Endothelial cell (in vitro differentiated cells): ENCODE results near the gene AKAP7. TPM values are rescaled to one million over a fixed set of nuclear protein-coding genes. Genes with fewer than 3 reads are reported as not detected.

Source experiments
- DNase-seq: peaks from one replicate; pipeline ENCODE4 v3.0.0; 2021; ENCODE audit warnings: low spot score
- H3K27ac Mint-ChIP-seq: one replicate; pipeline ENCODE4 v1.8.0; 2021; ENCODE audit warnings: mixed read lengths, inconsistent platforms; ENCODE audit not compliant: unreplicated experiment
- H3K27me3 Mint-ChIP-seq: one replicate; pipeline ENCODE4 v1.8.0; 2021; ENCODE audit warnings: mild to moderate bottlenecking, moderate library complexity, mixed read lengths, inconsistent platforms; ENCODE audit not compliant: unreplicated experiment
- H3K36me3 Mint-ChIP-seq: one replicate; pipeline ENCODE4 v1.8.0; 2021; ENCODE audit warnings: mild to moderate bottlenecking, low read depth, mixed read lengths, inconsistent platforms; ENCODE audit not compliant: unreplicated experiment
- H3K4me1 Mint-ChIP-seq: one replicate; pipeline ENCODE4 v1.8.0; 2021; ENCODE audit warnings: mild to moderate bottlenecking, mixed read lengths, inconsistent platforms; ENCODE audit not compliant: unreplicated experiment
- H3K4me3 Mint-ChIP-seq: one replicate; pipeline ENCODE4 v1.8.0; 2021; ENCODE audit warnings: mild to moderate bottlenecking, mixed read lengths, inconsistent platforms; ENCODE audit not compliant: unreplicated experiment
- H3K9me3 Mint-ChIP-seq: one replicate; pipeline ENCODE4 v1.8.0; 2021; ENCODE audit warnings: mixed read lengths, inconsistent platforms; ENCODE audit not compliant: unreplicated experiment
- total RNA-seq: library from RNA; stranded (reverse); fragmentation: NEBNext Ultra II Directional; extraction: Animal tissue kit (Norgen Biotek cat#: 25700); gene quantifications from one replicate; pipeline ENCODE4 v1.2.1, GENCODE V29; 2021; ENCODE audit not compliant: unreplicated experiment
- TF ChIP-seq, protein P1 (sequence below): fragments of 200-600 bp; sonication (generic); IDR thresholded peaks from one replicate; pipeline ENCODE4 v1.5.0; 2021; ENCODE audit warnings: antibody characterized with exemption; ENCODE audit not compliant: unreplicated experiment

AKAP7 gene
- total RNA-seq, 1 donor from 2014 or later, result 5.2 TPM

DNA sequence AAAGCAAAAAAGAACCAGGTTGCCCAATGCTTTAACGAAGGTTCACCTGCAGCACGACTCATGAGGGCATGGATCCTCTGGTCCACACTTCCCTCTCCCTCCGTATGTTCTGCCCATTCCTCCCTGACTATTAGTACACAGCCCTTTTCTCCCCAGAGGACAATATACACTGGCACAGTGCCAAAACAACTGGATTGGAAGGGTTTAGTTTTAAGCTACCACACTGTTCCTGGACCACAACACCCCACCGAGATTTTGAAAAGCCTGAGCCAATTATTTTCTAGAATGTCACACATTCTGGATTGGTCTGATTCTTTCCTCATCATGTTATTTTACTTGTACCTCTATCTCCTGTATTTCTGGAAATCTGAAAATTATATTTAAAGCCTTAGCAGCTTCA is 2.9 kb upstream of the AKAP7 start:
- no peak for DNase-seq
- Mint-ChIP-seq H3K36me3 (peaks cover 4% of the 10 kb centered on the region), H3K4me1 (peaks cover 14% of the 10 kb centered on the region), H3K4me3 (no peak overlapping the region), H3K27ac (no peak overlapping the region), H3K9me3 (no peaks in the 10 kb centered on the region), H3K27me3 (peaks cover 1% of the 10 kb centered on the region)
- TF ChIP-seq, protein P1, sequence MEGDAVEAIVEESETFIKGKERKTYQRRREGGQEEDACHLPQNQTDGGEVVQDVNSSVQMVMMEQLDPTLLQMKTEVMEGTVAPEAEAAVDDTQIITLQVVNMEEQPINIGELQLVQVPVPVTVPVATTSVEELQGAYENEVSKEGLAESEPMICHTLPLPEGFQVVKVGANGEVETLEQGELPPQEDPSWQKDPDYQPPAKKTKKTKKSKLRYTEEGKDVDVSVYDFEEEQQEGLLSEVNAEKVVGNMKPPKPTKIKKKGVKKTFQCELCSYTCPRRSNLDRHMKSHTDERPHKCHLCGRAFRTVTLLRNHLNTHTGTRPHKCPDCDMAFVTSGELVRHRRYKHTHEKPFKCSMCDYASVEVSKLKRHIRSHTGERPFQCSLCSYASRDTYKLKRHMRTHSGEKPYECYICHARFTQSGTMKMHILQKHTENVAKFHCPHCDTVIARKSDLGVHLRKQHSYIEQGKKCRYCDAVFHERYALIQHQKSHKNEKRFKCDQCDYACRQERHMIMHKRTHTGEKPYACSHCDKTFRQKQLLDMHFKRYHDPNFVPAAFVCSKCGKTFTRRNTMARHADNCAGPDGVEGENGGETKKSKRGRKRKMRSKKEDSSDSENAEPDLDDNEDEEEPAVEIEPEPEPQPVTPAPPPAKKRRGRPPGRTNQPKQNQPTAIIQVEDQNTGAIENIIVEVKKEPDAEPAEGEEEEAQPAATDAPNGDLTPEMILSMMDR, result no peak

DNA sequence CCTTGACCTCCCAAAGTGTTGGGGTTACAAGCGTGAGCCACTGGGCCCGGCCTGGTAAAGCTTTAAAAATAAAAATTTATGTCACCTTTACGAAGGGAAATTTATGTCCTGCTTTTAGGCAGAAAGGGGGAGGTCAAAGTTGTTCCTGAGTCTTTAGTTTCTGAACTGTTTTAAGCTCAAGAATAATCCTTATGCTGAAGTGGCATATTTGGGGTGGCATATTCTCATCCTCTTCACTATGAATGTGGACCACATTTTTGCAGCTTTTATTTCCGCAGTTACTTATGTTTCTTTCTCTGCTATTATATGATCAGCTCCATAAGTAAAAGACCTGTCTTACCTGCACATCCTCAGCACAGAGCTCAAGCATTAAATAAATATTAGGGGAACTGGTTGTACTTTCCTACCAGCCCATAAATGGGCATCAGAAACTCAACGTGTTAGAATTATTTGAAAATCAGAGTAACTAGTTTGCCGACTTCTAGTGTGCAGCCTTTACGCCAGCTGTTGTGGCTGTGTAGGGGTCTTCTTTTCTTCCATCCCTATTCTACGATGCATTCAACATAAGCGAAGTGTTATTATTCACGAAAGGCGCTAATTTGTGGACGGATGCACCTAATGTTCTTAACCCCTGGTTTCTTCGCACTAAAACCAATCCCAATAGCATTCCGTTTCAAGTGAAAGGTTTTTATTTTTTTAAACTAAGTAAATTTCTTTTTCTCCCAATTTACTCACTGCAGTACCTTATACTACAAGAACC is 867 bp upstream of the AKAP7 start:
- H3K4me1 Mint-ChIP-seq, result peaks cover 14% of the 10 kb centered on the region
- TF ChIP-seq, protein P1, result no peak
- peak overlapping the region; percentile 91 for H3K4me3 Mint-ChIP-seq
- DNase-seq, result no peak
- H3K36me3 Mint-ChIP-seq, result peaks cover 4% of the 10 kb centered on the region
- H3K27ac Mint-ChIP-seq, result no peak overlapping the region
- H3K27me3 Mint-ChIP-seq, result peaks cover 1% of the 10 kb centered on the region
- H3K9me3 Mint-ChIP-seq, result no peaks in the 10 kb centered on the region

DNA sequence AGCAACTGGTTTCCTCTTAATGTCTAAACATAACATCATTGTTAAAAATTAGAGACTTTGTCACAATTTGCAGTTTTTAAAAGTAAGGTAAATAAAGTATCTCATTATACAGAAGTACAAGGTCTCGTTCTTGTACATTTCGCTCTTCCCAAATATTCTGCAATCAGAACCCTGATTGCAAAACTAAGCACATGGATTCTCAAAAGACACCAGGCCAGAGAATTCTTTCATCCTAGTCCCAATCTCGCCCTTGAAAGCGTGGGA is 355 bp upstream of the AKAP7 start:
- peak overlapping the region; percentile 91 for H3K4me3 Mint-ChIP-seq
- H3K36me3 Mint-ChIP-seq, result peaks cover 4% of the 10 kb centered on the region
- H3K27ac Mint-ChIP-seq, result peak overlapping the region; percentile 84
- H3K27me3 Mint-ChIP-seq, result peaks cover 1% of the 10 kb centered on the region
- no peaks in the 10 kb centered on the region for H3K9me3 Mint-ChIP-seq
- TF ChIP-seq, protein P1, result no peak
- peaks cover 14% of the 10 kb centered on the region for H3K4me1 Mint-ChIP-seq
- DNase-seq, result no peak

DNA sequence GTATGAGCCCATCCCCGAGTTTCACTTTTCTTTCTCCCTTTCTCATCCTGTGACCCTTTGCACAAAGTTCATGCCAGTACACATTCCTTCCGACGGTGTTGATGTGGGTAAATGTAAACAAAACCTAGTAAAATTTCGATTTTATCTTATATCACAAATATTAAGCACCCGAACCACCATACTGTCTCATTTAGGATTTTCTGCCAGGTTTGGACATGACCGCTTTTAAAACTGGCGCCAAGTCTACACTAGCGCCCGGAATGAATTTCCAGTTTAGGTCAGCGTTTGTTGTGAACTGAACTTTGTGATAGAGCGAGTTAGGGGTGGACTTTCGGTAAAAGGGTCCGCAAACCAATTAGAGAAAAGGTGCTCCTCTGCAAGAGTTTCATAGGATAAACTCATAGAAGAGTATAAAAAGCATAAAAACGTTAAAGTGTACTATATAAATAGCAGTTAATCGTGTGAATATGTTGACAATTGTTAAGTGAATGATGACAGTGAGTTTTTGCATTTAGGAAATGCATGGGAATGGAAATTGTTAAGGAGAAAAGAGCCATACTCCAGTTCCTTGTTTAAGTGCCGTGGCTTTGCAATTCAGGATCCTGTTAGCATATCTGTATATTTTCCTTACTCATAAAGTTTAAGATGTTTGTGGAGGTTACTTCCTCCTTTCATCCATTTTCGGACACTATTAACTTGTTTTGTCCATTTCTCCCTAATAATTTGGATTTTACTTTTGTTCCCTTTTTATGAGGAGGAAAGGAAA is 937 bp downstream of the AKAP7 start:
- peaks cover 14% of the 10 kb centered on the region for H3K4me1 Mint-ChIP-seq
- peaks cover 1% of the 10 kb centered on the region for H3K27me3 Mint-ChIP-seq
- DNase-seq, result no peak
- peak overlapping the region; percentile 96 for H3K4me3 Mint-ChIP-seq
- H3K36me3 Mint-ChIP-seq, result peaks cover 4% of the 10 kb centered on the region
- TF ChIP-seq, protein P1, result no peak
- no peaks in the 10 kb centered on the region for H3K9me3 Mint-ChIP-seq
- peak overlapping the region; percentile 93 for H3K27ac Mint-ChIP-seq

DNA sequence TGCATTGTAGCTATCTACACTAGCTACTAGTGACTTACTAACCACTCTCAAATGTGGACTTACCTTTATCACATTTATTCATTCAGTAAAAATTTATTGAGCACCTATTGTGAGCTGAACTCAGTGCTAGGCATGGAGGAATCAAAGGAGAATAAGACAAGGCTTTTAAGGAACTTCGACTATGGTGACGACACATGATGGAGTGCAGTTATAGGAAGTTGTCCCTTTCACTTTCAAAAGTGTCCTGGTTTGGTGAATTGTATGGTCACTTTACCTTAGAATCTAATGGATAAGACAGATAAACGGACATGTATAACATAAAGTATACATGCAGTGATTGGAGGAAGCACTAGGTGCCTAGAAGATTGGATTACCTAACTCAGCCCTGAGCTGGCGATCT is 4.3 kb downstream of the AKAP7 start:
- TF ChIP-seq, protein P1, result no peak
- Mint-ChIP-seq H3K4me3 (no peak overlapping the region), H3K9me3 (no peaks in the 10 kb centered on the region), H3K4me1 (peaks cover 13% of the 10 kb centered on the region), H3K27ac (no peak overlapping the region), H3K27me3 (peaks cover 3% of the 10 kb centered on the region), H3K36me3 (peaks cover 19% of the 10 kb centered on the region)
- DNase-seq, result no peak
